Activated CD8-positive, alpha-beta memory T cell treated with anti-CD3 and anti-CD28 coated beads, Interleukin-2, amount 50 U/mL, for 1 hour (primary cell): Measurements from ENCODE around the gene DERA.

Experiments
- DNase-seq: peaks from one replicate; pipeline ENCODE4 v3.0.0-alpha.2; 2020; ENCODE audit errors: extremely low read depth

Gene DERA

DNA sequence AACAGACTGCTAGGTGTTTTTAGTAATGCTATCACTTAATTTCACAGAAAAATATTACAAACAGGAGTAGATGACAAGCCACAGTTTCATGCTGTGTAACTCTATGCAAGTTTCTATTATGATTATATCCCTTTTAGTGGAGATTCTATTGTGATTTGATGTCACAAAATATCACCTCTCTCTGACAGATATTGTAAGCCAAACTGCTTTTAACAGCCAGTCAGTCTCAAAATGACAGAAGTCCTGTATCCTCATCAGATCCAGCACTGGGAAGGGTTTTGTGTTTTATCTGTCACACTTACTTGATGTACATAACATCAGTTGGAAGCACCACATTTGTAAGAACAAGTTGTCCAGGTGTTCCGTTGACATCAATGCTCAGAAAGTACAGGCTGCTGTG, 164.8 kb downstream of the DERA start:
- no peak for DNase-seq

DNA sequence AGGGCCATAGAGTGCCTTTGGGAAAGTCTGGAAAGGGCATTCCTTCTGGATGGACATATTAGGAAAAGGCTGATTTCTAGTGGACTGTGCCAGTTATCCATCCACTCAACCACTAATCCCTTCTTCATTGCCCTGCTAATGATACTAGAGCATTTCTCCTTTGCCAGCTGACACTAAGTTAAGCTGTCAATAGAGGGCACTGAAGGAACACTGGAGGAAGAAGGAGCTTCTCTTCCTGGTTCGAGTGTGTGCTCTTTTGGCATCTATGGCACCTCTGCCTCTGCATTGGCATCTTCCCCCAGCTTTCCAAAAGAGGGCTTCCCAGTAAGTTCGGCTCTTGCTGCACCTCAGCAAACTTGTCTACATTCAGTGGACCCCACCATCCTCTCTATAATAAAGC, 165.4 kb downstream of the DERA start:
- no peak for DNase-seq

DNA sequence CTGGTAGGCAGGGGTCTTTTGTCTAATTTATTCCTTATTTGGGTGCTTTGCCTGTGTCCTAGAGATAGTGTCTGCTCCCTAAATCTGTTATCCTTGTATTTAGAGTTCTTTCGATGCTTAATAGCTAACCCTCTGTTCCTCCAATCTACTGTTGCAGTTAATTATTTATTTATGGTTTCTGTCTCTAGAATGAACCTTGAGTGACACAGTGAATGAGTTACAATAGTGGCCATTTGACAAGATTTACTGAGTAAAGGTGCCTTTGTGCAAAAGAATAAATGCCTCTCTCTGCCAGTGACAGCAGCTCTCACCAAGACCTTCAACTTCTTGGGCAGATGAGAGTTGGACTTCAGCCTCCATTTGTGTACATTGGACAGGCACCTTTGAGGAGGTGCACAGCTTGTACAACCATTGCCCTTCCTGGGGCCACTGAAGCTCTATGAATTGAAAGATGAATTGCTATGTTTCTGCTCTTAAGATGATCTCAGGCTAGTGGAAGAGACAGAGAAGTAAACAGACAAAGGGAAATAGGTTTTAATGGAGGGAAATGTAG, 165.9 kb downstream of the DERA start:
- DNase-seq, result no peak

DNA sequence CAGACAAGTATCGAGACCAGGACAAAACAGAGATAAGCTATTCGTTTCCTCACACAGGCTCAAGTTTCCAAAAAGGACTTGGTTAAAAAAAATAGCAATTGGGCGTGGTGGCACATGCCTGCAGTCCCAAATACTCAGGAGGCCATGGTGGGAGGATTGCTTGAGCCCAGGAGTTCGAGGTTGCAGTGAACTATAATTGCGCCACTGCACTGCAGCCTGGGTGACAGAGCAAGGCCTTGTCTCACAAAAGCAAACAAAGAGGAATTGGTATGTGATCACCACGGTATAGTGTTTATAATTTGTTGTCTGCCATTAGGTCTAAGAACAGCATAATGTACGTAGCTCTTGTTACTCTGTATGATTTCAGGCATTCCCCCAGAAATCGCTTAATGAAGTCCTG, 175.3 kb downstream of the DERA start:
- no peak for DNase-seq

DNA sequence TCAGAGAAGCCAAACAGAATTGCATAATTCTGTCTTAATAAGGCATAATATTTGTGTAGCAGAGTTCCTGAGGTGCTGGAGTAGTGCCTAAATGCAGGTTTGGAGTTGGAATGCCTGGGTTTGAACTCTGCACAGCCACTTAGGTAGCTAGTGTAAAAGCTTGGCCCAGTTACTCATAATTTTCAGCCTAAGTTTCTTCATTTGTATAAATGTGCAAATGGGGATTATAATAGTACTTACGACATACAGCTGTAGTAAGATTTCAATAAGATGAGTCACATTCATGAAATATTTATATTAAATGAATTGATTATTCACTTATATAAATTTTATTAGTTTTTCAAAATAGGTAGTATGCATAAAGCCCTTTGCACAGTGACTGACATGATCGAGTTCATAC, 175.8 kb downstream of the DERA start:
- no peak for DNase-seq
